HG02938 (cell line): ENCODE results near the gene ARHGAP18.

Experiments used
- ATAC-seq: cut with Tn5 transposase; IDR thresholded peaks from one replicate; pipeline ENCODE4 v1.9.1; 2021; ENCODE audit warnings: mild to moderate bottlenecking, moderate library complexity; ENCODE audit not compliant: unreplicated experiment

ARHGAP18 gene

GRCh38 chr6:129546702-129547101, 163.3 kb downstream of the ARHGAP18 start:
- no peak for ATAC-seq

GRCh38 chr6:129544892-129545612, 164.9 kb downstream of the ARHGAP18 start:
- no peak for ATAC-seq

- ATAC-seq = no peak
Measured at GRCh38 chr6:129543981-129544380, 166.0 kb downstream of the ARHGAP18 start.

- no peak for ATAC-seq
Measured at GRCh38 chr6:129542705-129543104, 167.3 kb downstream of the ARHGAP18 start.

GRCh38 chr6:129539032-129539431, 170.9 kb downstream of the ARHGAP18 start:
- no peak for ATAC-seq

- no peak for ATAC-seq
Measured at GRCh38 chr6:129536271-129536670, 173.7 kb downstream of the ARHGAP18 start.

GRCh38 chr6:129534926-129535325, 175.1 kb downstream of the ARHGAP18 start:
- no peak for ATAC-seq
